NCI-H446 (cell line): Measurements from ENCODE around the gene CAMTA1.

Experiments used
- DNase-seq, 2 experiments: peaks; one replicate each; lab custom pipeline; 2025; lab: John Stamatoyannopoulos, UW

The CAMTA1 gene

DNA sequence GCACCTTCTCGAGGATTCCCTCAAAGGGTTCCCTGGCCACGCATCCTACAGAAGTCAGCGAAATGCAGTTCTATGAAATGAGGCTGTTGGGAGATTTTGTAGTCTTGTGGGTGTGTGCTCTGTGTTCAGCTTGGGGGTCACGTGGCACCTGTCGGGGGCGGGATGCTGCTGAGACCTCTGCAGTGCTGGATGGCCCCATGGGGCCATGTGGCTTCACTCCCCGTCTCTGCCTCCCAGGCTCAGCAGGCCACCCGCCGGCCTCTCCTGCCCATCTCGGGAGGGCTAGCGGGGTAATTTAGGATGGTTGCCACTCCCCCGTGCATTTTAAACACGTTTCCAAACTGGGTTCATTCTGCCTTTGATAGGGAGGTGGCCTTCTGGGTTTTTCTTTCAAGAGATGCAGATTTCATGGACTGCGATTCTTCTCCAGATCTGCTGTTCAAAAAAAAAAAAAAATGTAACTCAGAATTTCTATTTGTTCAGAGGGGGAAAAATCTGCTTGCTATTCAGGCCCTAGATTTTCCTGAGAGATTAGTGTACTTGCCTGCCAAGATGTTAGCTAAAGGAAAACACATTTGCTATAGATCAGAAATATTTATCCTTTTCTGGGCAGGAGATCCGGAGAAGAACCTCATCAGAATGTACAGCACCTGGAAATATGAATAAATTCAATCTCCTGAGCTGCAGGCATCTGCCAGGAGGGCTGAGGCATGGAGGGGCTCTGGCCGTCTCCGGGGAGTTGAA lies 708.6 kb downstream of the CAMTA1 start:
- DNase-seq = no peak

GRCh38 chr1:7495962-7496361 lies 710.7 kb downstream of the CAMTA1 start:
- DNase-seq = no peak

- no peak for DNase-seq
These were observed 711.9 kb downstream of the CAMTA1 start for GRCh38 chr1:7497107-7497637.

- DNase-seq = no peak
These were observed 715.3 kb downstream of the CAMTA1 start for GRCh38 chr1:7500381-7501083.

GRCh38 chr1:7501084-7501491 lies 715.8 kb downstream of the CAMTA1 start:
- no peak for DNase-seq

- no peak for DNase-seq
These were observed 716.7 kb downstream of the CAMTA1 start for GRCh38 chr1:7501723-7502603.

DNA sequence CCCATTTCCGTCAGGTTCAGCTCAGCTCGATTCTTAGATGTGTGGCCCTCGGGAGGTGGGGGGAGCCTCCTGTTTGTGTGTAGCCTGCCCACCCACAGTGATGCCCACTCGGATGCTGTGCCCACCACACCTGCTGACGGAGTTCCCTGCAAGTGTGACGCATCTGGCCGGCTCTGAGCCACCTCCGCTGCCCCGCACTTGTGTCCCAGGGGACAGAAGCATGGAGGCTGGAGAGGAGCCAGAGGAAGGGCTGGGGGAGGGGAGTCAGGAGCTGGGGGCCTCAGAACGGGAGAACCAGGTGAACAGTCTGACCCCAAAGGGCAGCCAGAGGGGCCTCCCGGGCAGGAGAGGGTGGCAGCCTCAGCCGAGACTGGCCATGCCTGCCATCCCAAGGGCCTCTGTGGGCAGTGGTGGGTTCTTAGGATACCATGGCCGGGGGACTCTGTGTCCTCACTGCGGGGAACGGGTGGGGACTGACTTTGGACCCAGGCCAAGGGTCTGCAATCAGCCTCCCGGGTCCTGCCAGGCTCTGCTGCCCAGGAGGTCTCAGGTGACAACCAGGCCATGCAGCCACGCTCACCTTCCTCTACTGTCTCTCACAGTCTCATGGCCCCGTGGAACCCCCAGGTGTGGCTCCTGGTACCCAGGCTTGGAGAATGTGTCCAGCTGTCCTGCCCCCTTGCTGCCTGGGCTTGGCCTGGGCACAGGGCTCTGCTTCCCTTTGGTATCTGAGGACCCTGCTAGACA lies 718.6 kb downstream of the CAMTA1 start:
- DNase-seq = no peak

DNA sequence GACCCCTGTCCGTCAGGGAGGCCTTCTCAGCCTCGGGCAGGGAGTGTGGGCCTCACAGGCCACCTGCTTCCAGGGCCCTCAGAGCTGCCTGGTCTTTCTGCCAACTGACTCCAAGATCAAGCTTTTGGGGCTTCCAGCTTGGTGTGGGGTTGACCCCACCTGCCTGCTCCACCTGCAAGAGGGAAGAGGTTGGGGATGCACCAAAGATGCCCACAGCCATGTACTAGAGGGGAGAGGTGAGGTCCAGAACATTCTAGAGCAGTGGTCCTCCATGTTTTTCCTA lies 719.1 kb downstream of the CAMTA1 start:
- DNase-seq = no peak

DNA sequence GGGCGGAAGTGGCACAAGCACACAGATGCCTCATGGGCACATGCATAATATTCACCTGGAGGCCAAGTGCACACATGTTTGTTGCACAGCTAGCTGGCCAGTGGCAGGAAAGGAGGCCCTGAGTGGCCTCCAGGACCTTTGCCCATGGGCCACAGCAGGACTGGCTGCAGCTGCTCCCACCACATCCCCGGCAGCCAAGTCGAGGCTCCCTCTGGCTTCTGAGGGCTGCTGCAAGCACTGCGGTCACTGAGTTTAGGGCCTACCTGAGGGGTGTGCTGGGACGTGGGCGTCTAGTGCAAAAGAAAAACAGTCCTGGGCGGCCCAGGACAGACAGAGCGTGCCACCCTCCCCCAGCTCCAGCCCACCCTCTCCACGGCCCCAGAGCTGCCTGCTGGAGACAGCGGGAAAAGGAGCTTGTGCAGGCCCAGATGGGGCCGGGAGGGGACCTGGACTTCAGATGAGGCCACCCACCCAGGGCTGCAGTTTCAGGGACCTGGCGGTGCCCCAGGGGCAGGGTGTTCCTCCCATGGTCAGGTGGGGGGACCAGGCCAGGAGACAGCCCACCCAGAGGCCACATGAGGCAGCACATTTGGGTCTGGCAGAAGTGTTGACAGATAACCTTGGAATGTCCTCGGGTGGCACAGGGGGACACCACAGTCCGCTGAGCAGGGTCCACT lies 720.0 kb downstream of the CAMTA1 start:
- DNase-seq = no peak

DNA sequence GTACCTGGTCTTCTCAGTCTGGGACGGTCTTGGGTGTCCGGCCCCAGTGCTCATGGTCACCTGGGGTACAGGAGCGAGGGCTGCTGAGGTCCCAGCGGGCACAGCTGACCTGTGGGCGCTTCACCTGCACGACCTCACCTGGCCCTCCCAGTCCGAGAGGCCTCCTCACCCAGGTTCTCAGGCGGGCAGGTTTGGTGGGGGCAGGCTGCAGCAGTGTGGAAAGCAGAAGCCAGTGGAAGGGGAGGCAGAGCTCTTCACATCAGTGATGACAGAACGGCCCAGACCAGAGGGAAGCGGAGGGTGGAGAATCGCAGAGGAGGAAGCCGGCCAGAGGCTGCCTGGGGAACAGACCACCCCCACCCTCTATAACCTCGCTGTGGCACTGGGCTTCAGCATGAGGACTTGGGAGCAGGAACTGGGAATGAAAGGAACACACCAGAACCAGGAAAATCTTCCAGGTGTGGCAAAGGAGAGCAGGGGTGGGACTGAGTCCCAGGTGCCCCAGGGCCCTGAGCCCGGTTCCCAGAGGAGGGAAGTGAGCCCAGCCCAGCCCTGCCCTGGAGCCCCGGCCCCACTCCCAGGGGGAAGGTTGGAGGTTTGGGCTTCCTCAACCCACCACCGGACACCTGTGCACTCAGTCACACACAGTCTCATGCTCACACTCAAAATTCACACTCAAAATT lies 720.7 kb downstream of the CAMTA1 start:
- no peak for DNase-seq

DNA sequence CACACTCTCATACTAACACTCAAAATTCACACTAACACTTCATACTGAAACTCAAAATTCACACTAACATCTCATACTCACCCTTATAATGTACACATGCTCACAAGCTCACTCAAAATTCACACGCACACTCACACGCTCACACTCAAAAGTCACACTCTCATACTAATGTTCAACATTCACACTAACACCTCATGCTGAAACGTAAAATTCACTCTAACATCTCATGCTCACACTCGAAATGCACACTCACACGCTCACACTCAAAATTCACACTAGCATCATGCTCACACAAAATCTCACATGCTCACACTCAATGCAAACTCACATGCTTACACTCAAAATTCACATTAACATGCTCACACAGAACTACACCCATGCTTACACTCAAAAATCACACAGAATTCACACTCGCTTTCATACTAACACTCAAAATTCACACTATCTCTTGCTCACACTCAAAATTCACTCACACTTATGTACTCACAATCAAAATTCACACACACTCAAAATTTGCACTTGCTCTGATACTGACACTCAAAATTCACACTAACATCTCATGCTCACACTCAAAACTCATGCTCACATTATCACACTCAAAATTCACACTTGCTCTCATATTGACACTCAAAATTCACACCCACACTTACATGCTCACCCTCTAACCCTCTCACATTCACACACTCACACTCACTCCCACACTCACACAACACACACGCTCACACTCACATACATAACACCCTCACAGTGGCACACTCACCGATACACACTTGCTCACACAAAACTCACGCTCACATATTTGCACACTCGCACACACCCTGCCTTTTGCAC lies 721.4 kb downstream of the CAMTA1 start:
- DNase-seq = no peak

DNA sequence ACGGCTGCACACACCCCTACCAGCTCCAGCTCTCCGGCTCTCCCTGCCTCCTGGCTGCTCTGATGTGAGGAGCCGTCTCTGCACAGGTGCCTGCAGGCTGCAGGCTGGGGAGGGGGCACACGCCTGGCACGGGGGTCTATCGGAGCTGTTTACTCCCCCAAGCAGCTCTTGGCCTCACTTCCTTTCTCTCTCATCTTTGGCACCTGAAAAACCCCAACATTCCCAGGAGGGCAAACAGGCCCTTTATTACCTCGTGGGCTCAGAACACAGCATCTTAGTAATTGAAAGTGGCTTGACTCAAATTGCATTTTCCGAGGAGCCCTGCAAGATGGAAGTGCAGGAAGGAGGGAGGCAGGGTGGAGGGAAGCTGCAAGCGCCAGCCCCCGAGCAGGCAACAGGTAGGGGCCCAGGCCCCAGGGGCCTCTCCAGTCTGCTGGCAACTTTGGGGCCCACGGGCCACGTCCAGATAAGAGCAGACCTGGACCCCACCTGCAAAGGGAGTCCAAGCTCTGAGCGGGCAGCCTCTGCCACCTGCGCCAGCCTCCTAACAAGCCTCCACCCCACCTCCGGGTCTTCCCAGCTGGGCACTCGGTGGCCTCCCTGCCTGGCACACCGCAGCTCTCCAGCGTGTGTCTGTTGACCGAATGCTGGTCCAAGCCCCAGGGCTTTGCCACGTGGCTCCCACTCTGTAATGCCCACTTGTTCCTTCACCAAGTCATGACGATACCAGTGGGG lies 722.2 kb downstream of the CAMTA1 start:
- DNase-seq = no peak

DNA sequence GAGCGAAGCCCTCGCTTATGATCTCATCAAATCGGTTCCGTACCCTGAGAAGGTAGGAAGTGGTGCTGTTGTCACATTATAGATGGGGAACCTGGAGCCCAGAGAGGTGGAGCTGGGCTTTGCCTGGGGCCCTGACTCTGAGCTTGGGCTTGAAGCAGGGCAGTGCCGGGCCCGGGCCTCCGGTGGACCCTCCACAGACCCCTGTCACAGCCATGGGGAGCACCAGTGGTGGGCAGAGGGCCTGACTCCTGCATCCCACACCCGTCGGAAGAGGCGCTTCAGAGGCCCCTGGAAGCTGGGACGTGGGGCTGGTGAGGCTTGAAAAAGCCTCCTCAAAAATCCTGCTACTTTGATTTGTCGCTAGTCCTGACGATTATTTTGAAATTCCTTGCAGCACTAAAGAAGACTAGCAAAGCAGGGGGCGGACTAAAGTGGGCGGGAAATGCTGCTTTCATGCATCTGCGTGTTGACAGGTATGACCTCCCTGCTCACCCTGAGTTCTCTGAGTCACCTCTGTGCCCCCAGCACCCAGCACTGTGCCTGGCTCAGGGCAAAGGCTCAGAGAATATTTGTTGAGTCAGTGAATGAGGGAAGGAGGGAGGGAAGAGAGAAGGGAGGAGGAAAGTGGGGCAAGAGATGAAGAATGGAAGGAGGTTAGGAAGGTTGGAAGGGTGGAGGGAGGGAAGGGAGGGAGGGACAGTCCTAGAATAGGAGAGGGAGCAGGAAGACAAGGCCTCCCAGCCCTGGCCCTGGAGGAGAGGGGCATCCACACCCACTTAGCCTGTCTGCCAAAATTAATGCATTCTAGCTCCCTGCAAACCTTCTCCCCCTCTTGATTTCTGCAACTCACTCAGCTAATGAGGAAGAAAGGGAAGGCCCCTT lies 723.0 kb downstream of the CAMTA1 start:
- no peak for DNase-seq

GRCh38 chr1:7508934-7509519 lies 723.8 kb downstream of the CAMTA1 start:
- no peak for DNase-seq

DNA sequence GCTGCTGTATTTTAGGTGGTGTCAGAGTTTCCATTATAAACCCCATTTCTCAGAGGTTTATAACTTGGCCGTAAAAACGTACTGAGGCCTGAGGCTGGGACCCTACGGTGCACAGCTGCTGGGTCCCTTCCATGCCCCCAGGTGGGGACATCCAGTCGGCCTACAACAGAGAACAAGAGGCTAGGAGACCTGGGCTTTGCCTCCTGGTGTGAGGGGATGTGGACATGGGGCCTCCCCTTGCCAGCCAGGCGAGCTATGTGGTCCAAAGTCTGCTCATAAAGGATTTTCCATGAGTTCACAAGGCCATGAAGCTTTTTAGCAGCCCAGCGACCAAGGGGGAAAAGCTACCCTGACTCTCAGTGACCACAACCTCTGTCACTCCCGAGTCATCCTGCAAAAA lies 724.3 kb downstream of the CAMTA1 start:
- DNase-seq = no peak

DNA sequence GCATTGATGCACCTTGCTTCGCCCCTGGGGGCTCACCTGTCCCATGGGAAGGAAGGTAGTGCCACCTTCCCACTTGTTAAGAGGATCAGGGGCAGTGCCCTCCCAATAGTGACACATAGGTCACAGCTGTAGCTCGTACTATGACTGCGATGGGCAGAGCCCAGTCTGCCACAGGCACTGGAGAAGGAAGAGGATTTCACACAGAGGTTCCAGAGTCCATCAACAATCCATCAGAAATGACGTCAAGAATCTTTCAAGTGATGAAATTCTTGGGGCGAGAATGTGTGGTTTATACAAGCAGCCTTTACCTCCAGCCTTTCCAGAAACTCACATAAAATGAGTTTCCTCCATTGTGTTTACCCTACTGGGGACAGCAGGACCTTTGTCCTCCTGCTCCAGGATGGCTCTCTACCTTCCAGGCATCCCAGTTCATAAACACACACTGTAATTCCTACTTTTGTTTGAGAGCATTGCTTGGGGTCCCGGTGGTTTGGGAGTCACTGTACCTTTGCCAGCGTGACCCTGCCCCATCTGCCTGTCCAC lies 725.2 kb downstream of the CAMTA1 start:
- DNase-seq = no peak

DNA sequence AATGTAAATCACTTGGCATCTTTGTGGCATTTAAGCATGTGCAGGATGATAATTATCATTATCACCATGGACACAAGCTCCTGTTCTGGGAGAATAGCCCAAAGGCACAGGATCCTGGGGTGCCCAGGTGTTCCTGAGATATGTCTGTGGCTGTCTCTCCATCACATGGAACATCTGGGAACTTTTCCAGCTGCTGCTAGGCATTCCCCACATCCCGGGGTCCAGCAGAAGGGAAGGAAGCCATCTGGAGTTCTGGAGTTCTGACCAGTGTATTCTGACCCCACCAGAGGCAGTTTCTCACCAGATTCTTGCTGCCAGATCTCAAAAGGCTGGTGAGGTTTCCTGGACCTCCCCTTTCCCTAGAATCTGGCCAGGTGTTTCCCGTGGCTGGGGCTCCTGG lies 726.1 kb downstream of the CAMTA1 start:
- no peak for DNase-seq
